HCT116 (cell line): ENCODE results near the gene PTPN2.

Source experiments
- CTCF ChIP-seq, 3 experiments: fragments of 200-600 bp in 1 of 3; sonication (generic) in 1 of 3; IDR thresholded peaks in 2 of 3; conservative IDR thresholded peaks in 1 of 3; 2 replicates each; pipeline ENCODE4 v1.5.1; 2012 to 2017; ENCODE audit warnings: low read depth in 2 of 3, low read length in 2 of 3, antibody characterized with exemption in 1 of 3, borderline replicate concordance in 1 of 3, control low read depth in 1 of 3, mild to moderate bottlenecking in 1 of 3, mixed read lengths in 1 of 3, mixed run types in 1 of 3, moderate library complexity in 1 of 3; ENCODE audit not compliant: insufficient read depth in 1 of 3
- EZH2 ChIP-seq: fragments of 200-600 bp; sonication (generic); IDR thresholded peaks from 2 replicates; pipeline ENCODE4 v1.6.1; 2017; ENCODE audit warnings: antibody characterized with exemption, mixed run types
- POLR2AphosphoS5 ChIP-seq: IDR thresholded peaks from 2 replicates; pipeline ENCODE4 v1.6.1; 2011; ENCODE audit warnings: mild to moderate bottlenecking, low read depth, low read length, moderate library complexity
- SRF ChIP-seq: IDR thresholded peaks from 2 replicates; pipeline ENCODE4 v1.6.1; 2012; ENCODE audit warnings: low read depth

DNA sequence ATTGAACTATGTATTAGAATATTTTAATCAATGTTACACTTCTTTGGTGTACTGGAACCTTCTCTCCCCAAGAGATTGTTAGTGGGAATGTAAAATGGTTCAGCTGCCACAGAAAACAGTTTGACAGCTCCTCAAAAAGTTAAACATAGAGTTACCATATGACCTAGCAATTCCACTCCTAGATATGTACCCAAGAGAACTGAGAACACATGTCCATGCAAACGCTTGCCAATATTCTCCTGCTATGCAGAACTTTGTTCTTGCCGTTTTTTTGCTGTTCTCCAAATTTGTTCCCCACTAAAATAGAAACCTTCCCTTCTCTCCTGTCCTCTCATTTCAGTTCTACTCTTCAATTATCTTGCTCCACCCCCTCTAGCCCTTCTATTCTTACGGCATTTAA is 87.6 kb downstream of the PTPN2 start:
- TF ChIP-seq CTCF (IDR thresholded peaks at IDR 0.05 in 2 of 3, conservative IDR thresholded peaks at IDR 0.05 in 1 of 3; ENCODE audit: borderline replicate concordance in 1 of 3, insufficient read depth in 1 of 3, low read depth in 2 of 3, low read length in 2 of 3) (no peak), EZH2 (no peak), SRF (no peak), POLR2AphosphoS5 (no peak)
